Endothelial cell of hepatic sinusoid (primary cell): Measurements from ENCODE around the gene ADGRB3.
"Not testable (repeated sequence)": the region's sequence is repeated elsewhere in the genome, so short reads cannot be mapped to it uniquely, and the experiment has no call there.

ENCODE experiments used
- in situ Hi-C: cut with HindIII; loops from 2 replicates; pipeline ENCODE4 v1.10.0; 2017; ENCODE audit warnings: low sequenced_read_pairs

The ADGRB3 gene

DNA sequence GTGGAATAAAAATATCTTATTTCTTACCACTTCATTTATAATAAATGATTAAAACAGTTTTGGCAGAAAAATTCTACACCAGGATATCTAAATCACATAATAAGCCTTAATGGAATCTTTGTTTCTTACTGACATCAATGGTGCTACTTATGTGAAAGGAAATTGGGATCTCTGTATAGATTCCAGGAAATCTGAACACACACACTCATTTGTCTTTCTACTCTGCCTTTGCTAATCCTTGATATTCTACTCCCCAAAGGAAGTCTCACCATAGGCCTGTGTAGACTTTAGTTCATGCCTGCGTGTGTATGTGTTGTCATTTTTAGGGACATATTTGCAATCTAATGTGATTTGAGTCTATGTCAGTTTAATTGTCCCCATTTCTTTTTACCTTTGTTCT, 7.9 kb downstream of the ADGRB3 start:
- in situ Hi-C loops = no loop called here

DNA sequence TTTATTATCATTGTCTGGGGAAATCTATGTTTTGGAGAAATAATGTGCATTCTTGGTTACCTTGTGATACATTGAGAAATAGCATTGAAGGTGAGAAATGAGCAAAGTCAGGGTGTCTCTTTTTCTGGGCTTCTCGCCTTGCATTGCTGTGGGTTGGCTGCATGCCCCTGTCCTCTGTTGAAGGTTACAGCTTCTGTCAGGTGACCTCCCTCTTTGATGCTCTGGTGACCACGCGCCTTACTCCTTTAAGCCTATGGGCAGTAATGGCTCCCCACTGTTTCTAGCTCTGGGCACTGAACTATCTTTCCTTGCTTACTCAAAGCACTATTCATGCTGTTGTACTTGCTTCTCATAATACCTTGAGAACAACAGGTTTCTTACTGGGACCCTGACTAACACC, 14.6 kb downstream of the ADGRB3 start:
- in situ Hi-C loops = no loop called here

DNA sequence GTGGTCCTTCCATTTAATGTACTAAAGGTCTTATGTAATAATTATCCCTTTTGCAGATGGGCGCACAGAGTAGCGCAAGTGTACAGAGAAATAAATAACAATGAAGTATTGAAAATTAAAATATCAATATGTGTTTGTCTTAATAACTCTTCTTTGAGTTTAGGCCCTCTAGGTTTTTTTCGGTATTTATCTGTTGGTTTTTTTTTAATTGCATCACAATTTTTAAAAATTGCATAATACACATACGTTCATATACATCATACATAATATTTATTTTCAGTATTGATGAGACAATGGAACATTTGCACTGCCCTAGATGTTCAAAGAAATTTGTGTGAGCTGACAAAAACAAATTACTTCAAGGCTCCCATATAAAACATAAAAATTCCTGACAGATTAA, 15.1 kb downstream of the ADGRB3 start:
- in situ Hi-C loops = no loop called here

DNA sequence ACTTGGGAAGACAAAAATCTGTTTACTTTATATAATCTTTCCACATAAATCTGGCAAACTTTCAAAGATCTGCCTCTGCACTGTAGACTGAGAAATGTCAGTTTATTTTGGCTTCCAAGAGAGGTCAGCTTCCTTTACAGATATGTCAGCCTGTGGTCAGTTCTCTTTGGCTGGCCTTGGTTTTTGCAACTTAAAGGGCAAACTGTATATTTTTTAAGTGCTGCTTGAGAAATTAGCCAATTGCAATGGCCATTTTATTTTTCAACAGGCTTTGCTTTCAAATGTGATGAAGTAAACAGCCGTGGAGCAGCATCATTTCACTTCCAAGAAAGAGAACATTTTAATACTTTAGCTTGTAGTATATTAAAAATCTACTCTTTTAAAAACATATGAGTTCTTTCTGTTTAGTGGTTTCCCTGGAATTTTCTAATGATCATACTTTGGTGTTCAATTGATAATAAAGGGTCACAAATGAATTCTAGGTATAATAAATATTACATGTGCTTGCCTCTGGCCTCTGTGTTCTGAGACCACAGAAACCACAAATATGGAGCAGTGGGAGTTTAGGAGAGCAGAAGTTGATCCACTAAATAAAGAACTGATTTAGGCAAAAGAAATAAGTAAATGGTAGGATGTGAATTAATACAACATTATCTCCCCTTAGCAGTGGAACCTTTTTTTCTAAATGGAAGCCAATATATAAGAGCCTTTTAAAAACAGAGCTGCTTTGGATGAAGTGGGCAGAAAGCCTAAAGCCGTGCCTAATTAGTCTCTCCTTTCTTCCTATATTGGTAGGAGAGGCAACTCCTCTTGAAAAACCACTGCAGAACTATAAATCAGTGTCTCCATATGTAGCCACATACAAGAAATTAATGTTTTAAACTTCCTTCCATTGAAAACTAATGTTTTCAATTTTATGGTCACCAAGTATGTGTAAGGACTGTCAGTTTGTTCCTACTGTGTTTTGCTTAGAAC, 16.2 kb downstream of the ADGRB3 start:
- in situ Hi-C loops = no loop called here

DNA sequence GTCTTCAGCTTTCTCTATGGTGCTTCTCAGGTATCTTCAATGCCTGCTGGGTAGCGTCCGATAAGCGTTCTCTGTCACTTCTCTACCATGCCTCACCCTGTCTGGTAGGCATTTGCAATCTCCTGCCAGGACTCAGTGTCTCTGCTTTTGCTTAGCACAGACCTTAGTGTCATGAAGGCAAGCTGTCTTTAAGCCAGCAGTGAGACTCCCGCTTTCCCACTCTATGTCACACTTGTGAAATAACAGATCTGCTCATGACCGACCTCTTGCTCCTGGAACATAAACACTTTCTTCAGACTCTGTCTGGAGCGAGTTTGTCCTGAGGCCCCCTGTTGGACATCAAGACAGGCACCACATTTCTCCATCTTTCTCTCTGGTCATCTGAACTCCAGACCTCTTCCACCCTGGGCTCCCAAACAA, 17.0 kb downstream of the ADGRB3 start:
- in situ Hi-C loops = no loop called here

DNA sequence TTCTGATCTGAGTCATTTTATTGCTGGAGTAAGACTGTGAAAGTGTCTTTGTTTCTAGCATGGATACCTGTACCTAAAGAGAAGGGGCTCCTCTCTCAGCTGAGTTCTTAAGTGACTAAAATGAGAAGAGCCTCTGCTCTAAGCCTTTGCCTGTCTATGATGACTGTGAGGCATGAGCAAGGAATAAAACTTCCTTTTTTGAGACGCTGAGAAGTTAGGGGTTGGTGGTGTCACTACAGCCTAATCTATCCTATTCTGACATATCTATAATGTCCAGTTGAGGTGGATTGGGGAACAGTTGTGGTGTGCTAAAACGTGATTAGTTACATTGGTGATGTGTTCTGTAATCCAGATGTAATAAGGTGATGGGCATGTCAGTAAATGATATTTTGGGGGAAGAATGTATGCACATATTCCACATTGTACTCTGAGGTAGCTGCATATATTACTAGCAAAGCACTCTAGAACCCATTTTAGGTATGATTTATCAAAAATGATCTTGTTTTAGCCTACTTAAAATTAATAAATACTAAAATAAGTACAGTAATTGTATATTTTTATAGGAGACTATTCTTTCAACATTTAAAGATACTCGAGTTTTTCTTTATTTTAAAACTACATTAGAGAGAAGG, 18.1 kb downstream of the ADGRB3 start:
- in situ Hi-C loops = no loop called here

DNA sequence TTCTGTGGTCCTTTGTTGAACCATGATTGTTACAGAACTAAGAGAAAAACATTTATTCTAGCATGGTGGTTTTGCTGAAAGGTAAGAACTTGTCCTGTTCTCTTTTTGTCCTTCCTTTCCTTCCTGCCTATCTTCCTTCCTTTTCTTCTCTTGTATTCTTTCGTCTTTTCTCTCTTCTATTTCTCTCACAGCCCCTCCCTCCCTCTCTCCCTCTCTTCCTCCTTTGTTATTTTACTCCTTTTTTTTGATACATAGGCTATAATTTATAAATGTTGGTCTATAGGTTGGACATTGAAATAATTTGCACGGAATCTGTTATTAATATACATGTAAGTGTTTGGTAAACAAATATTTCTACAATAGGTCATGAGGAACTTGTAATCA, 18.6 kb downstream of the ADGRB3 start:
- in situ Hi-C loops = no loop called here

DNA sequence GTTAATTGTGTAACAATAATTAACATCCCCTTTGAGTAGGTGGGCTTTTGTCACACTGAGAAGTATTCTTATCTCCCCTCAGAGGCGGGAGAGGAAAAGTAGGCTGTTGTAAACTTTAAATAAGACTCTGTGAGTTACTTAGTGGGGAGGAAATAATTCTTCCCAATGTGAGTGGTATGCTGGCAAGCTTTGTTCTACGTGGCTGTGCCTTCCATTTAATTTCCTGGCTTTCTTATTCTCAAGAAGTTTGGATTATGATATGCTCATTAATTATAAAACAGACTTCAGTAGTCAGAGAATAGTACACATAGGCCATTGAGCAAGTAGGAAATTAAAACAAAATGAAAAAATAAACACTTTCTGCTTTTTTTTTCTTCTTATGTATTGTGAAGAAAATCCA, 19.1 kb downstream of the ADGRB3 start:
- in situ Hi-C loops = no loop called here

DNA sequence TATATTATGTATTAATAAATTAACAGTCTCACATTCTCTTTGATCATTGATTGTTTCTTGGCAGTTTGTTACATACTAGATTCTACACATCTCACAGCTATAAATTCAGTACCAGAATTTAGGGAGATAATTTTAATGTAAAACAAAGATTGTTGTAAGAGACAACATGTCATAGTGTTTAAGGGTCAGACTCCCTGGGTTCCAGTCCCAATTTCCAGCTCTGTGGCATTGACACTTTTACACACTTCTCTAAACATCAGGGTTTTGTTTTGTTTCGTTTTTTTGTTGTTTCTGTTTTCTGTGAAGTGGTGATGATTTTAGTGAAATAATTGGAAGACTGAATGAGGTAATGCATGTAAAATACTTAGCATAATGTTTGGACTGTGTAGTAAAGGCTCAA, 19.9 kb downstream of the ADGRB3 start:
- in situ Hi-C loops = no loop called here

DNA sequence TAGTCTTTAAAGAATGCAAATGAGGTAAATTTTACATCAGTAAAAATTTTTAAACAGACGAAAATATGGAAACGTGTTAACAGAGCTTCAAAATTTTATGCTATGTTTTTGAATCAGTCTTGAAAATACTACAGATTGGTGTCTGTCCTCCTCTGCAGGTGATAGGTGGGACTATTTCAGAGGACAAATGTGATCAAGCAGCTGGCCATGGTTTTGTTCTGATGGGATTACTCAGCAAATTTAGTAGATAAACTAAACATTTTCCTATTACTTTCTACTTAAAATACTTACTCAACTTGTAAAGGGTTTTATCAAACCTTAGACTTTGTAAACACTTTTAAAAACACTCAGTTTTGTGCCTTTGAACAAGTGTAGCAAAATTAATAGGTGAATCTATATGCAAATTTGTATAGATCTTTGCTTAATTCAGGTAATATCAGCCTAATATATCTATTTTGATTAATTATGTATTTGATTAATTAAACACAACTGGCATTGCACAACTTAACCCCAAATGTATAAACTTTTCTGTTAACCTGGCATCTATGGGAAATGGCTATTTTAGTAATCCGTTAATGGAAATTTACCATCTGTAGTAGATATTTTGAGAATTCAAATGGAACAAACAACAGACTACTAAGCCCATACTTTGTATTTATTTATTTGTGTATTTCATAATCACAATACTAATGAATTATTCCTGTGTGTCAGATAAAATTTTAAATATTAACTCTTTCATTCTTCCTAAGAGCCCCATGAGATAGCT, 22.5 kb downstream of the ADGRB3 start:
- in situ Hi-C loops = no loop called here

DNA sequence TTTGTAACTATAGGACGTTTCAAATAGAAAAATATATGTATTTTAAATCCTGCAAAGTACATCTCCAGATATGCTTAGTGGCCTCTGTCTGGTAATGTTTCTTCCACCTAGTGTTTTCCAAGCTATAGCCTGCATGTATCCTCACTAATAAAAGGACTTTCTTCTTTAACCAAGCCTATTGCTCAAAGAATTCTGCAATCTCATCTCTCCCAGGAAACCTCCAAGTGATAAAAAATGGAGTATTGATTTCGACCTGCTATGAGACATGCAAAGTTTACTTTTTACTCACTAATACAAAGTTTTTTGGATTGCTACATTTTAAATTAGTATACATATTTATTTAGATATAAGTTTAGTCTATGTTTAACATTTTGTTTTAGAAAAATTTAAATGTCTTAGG, 23.3 kb downstream of the ADGRB3 start:
- in situ Hi-C loops = no loop called here

DNA sequence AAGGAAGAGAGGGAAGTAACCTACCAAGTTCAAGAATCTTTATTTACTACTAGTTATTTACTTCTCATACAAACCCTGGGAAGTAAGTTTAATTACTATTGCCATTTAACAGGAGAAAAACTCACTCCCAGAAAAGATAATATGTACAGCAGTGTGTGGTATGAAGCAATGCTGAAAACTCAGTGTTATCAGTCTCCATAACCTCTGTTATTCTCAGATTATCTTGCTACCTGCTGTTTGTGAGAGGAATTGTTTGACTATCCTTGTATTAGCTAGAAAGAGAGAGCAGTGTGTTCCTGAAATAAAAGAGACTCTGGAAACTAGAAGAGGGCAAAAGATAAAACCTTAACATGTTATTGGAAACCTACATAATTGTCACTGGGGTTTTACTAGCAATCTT, 38.2 kb downstream of the ADGRB3 start:
- in situ Hi-C loops = no loop called here

DNA sequence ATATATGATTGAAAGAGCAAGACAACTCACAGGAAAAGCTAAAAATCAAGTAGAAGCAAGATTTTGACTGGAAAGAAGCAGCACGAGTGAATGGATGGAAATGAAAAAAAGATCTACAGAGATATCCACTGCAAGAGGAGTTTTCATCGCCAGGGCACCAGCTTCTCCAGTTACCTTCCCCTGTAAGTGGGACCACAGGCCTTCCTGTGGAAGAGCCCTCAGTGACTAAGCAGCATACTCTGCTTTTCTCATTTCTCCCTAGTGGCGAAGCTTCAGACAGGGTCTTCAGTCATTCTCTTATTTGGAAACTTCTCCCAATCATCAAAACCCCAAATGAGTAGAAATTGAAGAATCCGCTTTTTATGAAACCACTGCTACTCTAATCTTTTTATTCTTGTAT, 40.5 kb downstream of the ADGRB3 start:
- in situ Hi-C loops = no loop called here

DNA sequence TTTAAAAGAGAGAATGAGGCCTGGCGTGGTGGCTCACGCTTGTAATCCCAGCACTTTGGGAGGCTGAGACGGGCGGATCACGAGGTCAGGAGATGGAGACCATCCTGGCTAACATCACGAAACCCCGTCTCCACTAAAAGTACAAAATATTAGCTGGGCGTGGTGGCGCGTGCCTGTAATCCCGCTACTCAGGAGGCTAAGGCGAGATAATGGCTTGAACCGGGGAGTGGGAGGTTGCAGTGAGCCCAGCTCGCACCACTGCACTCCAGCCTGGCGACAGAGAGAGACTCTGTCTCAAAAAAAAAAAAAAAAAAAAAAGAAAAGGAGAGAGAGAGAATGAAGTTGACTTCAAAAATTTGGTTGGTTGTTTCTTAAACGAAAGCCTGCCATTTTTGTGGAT, 41.0 kb downstream of the ADGRB3 start:
- in situ Hi-C loops = not testable (repeated sequence)

DNA sequence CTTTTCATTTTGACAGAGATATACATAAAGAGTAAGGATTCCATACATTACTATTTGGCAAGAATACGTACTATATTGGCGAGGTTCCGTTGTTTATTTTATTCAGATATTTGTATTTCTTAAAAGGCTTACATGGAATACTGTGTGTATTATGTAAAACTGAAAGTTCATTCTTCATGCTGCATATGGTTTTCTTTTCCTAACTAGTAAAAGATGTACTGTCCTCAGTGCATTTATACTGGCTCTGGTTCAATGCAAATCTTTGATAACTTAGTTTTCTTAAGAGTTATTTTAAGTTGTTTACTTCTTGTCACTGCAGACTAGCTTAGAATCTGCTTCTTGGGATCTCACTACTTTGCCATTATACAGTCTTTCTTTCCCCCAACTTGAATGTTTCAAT, 42.0 kb downstream of the ADGRB3 start:
- in situ Hi-C loops = no loop called here

DNA sequence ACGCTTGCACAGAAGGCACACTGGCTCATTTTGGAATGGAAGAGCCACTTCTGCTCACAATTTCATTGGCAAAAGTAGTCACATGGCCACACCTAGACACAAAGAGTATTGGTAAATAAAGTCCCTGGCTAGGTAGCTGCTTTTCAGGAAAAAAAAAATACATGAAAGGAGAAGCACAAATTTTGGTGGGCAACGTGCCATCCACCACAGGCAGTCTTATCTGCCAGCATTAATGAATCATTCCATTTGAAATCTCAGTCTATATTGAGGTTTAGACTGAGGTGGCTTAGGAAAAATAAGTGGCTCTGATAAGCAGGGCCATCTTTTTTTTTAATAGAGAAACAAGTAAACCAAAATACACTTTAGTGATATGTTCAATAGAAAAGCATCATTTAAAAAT, 44.3 kb downstream of the ADGRB3 start:
- in situ Hi-C loops = no loop called here

DNA sequence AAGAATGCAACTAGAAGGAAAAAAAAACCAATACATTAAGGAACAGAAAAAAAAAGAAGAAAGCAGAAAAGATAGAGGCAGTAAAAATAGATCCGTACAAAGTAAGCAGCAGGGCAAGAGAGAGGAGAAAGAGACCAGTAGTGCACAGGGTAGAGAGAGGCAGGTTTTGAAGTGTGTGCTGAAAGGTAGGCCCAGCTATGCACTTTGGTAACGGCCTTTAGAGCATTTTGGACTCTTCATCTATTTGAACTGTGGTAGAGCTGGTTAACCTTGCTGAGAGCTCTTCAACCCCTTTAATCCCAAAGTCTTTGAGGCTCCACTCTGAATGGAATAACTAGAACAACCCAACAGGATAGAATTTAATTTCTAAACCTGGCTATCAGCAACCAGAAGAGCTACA, 45.2 kb downstream of the ADGRB3 start:
- in situ Hi-C loops = no loop called here

DNA sequence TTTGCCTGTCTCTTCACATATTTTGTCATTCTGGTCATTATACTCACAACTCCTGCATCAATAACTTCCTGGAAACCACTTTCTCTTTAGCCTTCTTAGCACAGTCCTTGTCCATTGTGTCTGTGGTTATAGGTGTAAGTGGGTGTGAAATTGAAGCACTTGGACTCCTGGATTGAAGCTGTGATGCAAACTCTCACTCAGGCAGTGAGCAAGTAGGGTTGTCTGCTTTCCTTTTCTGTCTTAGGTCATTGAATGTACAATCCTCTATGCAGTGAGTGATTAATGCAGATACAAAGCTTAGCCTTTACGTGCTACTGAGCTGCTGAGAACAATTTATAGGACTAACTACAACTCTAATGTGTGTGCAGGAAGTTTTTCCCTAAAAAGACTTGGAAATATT, 54.8 kb downstream of the ADGRB3 start:
- in situ Hi-C loops = no loop called here

DNA sequence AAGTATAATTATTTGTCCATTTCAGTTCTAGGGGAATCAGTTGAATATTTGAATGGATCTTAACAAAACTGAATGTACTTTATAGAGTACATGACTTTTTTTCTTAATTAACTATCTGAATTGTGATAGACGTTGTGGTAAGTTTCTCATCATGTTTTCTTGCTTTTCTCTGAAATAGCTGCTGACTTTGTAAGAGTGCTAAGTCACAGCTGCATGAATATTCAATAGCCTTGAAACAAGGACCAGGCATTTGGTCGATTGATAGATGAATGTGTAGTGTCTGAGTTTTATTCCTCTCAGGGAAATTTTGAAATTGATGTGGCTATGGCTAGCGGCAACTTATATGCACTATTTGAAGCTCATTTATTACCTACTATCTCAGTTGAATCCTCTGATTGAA, 56.0 kb downstream of the ADGRB3 start:
- in situ Hi-C loops = no loop called here

DNA sequence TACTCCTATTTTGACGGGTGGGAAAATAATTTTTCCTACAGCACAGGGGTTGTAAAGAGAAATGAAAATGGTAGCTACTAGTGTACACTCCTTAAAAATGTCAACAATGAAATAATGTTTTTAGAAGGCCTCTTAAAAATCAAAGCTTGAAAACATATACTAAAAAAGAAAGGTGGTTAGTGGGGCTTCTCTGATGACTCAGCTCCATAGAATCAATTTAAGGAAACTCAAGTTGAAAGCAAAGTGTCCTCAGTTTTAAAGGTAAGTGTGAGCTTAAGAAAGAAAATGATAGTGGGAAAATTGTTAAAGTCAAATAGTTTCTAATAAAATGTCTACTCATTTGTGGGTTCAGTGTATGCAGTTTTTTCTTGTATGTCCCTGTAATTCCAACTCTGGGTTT, 58.2 kb downstream of the ADGRB3 start:
- in situ Hi-C loops = no loop called here

DNA sequence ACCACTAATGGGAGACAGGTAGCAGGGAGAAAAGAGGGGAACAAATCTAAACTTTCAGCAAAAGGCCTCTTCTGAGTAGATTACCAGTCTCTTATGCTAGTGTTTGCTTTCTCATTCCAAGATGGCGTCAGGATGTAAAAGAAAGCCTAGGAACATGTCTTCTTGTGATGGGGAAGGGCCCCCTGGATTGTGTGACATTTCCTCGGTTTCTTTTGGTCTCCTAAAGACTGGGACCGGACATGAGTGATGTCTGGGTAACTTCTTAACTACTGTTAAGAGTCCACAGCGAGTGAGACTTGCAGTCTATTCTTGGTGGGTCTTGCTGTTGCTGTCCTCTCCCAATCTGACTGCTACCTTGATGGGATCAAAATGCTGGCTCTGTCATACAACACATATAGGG, 60.3 kb downstream of the ADGRB3 start:
- in situ Hi-C loops = no loop called here

DNA sequence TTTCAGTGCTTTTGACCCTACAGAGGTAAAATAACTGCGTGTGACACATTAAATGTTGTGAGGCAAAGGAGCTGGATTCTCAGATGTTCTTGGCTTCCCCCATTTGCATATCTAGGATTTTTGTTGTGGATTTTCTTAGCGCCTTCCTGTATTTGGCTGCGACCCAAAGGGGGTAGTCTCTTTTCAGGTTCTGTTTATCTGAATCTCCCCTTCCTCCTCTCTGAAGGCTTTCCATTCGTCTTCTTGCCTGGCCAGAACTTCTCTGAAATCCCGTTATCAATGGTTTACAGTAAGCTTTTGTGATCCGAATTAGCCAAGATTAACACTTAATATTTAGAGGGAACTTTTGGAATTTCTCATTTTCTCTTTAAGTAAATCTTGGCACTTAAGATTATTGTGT, 60.8 kb downstream of the ADGRB3 start:
- in situ Hi-C loops = no loop called here
